HUES48 (cell line): ENCODE measurements around the gene HSDL2.
"Not testable (repeated sequence)": the region's sequence is repeated elsewhere in the genome, so short reads cannot be mapped to it uniquely, and the experiment has no call there.

Source experiments
- H3K27ac ChIP-seq: one replicate; pipeline ENCODE4 v1.7.0; 2013; ENCODE audit warnings: low read depth, low read length, inconsistent platforms
- H3K27me3 ChIP-seq: 2 replicates; pipeline ENCODE4 v1.6.1; 2013; ENCODE audit warnings: mild to moderate bottlenecking, low read length; ENCODE audit not compliant: control insufficient read depth, insufficient read depth
- H3K36me3 ChIP-seq: 2 replicates; pipeline ENCODE4 v1.6.1; 2013; ENCODE audit warnings: low read length; ENCODE audit not compliant: control insufficient read depth, insufficient read depth
- H3K4me1 ChIP-seq: 2 replicates; pipeline ENCODE4 v1.6.1; 2013; ENCODE audit warnings: mild to moderate bottlenecking, low read length; ENCODE audit not compliant: control insufficient read depth, insufficient read depth
- H3K4me3 ChIP-seq: 2 replicates; pipeline ENCODE4 v1.5.1; 2013; ENCODE audit warnings: mild to moderate bottlenecking, low read depth, low read length
- H3K9ac ChIP-seq: 2 replicates; pipeline ENCODE4 v1.6.1; 2013; ENCODE audit warnings: mild to moderate bottlenecking, low read depth, low read length, moderate library complexity
- H3K9me3 ChIP-seq: 2 replicates; pipeline ENCODE4 v1.6.1; 2013; ENCODE audit warnings: low read length; ENCODE audit not compliant: control insufficient read depth, insufficient read depth

HSDL2 gene

DNA sequence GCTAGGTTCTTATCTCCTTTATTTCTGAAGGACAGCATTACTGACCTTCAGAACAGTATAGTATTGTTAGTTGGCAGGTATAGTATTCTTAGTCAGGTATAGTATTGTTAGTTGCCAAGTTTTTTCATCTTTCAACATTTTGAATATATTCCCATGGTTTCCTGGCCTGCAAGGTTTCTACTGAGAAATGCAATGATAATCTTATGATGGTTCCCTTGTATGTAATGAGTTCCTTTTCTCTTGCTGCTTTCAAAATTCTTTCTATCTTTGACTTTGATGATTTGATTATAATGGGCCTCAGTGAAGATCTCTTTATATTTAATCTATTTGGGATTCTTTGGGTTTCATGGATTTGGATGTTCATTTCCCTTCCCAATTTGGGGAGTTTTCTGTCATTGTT lies 12.4 kb upstream of the HSDL2 start:
- Histone ChIP-seq H3K4me3 (no peak overlapping the region), H3K4me1 (no peaks in the 10 kb centered on the region), H3K27ac (no peak overlapping the region), H3K9me3 (peaks cover 4% of the 10 kb centered on the region; the same call in 1 of the 2 replicates), H3K27me3 (no peaks in the 10 kb centered on the region), H3K36me3 (no peaks in the 10 kb centered on the region), H3K9ac (no peak overlapping the region)

DNA sequence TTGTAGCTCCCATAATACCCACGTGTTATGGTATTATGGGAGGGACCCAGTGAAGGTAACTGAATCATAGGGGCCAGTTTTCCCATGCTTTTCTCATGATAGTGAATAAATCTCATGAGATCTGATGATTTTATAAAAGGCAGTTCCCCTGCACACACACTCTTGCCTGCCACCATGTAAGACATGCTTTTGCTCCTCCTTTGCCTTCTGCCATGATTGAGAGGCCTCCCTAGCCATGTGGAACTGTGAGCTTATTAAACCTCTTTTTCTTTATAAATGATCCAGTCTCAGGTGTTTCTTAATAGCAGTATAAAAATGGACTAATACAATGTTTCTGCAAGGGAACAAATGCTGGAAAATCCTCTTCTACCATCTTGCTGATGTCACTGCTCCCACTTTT lies 10.1 kb upstream of the HSDL2 start:
- Histone ChIP-seq H3K36me3 (no peaks in the 10 kb centered on the region), H3K27me3 (no peaks in the 10 kb centered on the region), H3K9ac (no peak overlapping the region)

DNA sequence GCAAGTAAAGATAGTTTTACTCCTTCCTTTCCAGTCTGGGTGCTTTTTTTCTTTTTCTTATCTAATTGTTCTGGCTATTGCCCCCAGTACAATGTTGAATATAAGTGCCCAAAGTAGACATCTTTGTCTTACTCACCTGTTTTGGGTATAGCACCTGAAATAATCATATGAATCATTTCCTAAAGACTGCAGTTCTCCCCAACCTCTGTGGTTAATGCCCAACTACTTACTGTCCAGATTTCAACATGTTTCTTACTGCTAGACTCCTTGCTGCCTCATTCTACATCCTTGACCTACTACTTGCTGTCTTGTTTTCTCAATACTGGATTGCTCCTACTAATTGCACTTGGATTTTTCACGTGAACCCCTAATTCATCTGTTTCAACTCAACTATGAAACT lies 8.8 kb upstream of the HSDL2 start:
- no peak overlapping the region for H3K27ac ChIP-seq
- H3K36me3 ChIP-seq: no peaks in the 10 kb centered on the region
- no peak overlapping the region for H3K9ac ChIP-seq
- H3K27me3 ChIP-seq: no peaks in the 10 kb centered on the region
- no peak overlapping the region for H3K4me3 ChIP-seq
- H3K4me1 ChIP-seq: no peaks in the 10 kb centered on the region
- H3K9me3 ChIP-seq: peaks cover 4% of the 10 kb centered on the region; the same call in 1 of the 2 replicates

More for the DNA sequence above, 10.1 kb upstream of the HSDL2 start:
- H3K4me3 ChIP-seq: no peak overlapping the region
- H3K27ac ChIP-seq: no peak overlapping the region
- no peaks in the 10 kb centered on the region for H3K4me1 ChIP-seq
- H3K9me3 ChIP-seq: peaks cover 4% of the 10 kb centered on the region; the same call in 1 of the 2 replicates

DNA sequence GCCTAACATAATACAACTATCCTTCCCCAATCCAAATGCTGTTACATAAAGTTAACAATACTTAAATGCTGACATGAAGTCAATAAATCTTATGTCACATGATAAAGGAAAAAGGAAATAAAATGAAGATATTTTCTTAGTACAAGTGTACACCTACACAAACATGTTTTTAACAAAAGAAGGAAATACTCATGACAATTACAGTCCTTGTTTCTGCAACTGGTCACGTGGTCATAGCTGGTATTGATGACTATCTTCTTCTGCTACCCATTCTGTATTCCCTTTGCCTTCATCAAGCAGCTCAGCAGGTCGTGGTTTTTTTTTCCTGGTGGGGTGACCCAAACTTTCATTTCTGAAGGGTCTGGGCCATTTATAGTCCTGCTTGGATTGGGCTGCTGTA lies 6.2 kb upstream of the HSDL2 start:
- H3K27ac ChIP-seq, H3K36me3 ChIP-seq, H3K4me3 ChIP-seq, H3K27me3 ChIP-seq, H3K9ac ChIP-seq, H3K9me3 ChIP-seq: not testable (repeated sequence)
- H3K4me1 ChIP-seq: peaks cover 14% of the 10 kb centered on the region

DNA sequence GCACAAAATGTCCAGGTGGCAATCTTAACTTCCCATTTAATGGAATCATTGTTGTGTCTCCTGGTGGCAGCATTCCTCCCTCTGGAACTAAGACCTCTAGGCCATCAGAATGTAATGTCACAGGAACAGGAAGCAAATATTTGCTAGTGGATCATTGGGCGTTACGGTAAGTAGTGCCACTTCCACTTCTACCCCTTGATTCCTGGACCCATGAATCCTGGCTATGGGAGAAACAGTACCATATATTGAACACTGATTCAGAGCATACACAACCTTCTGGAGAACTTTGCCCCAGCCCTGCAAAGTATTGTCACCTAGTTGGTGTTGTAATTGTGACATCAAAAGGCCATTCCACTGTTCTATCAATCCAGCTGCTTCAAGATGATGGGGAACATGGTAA lies 5.7 kb upstream of the HSDL2 start:
- peaks cover 15% of the 10 kb centered on the region for H3K4me1 ChIP-seq
- not testable (repeated sequence) for H3K36me3 ChIP-seq, H3K9me3 ChIP-seq, H3K4me3 ChIP-seq, H3K9ac ChIP-seq, H3K27me3 ChIP-seq, H3K27ac ChIP-seq

DNA sequence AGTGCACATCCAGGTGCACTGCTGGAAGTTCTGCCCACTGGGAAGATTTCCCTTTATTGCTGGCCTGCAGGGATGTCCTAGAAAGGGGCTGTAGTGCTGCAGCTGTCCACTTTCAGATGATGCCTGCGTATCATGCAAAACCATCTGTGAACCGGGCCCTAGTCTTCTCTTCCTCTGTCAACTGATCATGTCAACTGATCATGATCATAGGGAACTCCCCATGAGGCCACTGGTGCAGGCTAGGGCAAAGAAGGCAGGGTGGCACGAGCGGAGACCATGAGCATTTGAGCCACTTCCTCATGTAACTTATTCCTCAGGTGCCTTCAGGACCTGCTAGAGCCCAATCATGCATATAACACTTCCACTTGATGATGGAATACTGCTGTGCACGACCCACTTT lies 4.5 kb upstream of the HSDL2 start:
- Histone ChIP-seq H3K27me3 (no peaks in the 10 kb centered on the region), H3K4me1 (peaks cover 15% of the 10 kb centered on the region), H3K36me3 (no peaks in the 10 kb centered on the region), H3K27ac (no peak overlapping the region), H3K9ac (no peak overlapping the region), H3K9me3 (no peaks in the 10 kb centered on the region), H3K4me3 (no peak overlapping the region)

DNA sequence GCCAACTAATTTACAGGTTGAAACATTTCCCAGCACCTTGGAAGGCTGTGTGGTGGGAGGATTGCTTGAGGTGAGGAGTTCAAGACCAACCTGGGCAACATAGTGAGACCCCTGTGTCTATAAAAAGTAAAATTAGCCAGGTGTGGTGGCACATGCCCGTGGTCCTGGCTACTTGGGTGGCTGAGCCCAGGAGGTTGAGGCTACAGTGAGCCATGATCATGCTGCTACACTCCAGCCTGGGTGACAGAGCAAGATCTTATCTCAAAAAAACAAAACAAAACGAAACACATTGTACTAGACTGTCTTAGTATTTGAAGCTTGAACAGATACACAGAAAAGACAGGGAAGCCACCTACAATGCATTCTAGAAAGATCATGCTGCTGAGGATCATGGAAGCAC lies 2.8 kb upstream of the HSDL2 start:
- no peaks in the 10 kb centered on the region for H3K9me3 ChIP-seq
- no peak overlapping the region for H3K9ac ChIP-seq
- H3K4me3 ChIP-seq: no peak overlapping the region
- H3K27me3 ChIP-seq: no peaks in the 10 kb centered on the region
- no peak overlapping the region for H3K27ac ChIP-seq
- no peaks in the 10 kb centered on the region for H3K36me3 ChIP-seq
- H3K4me1 ChIP-seq: peaks cover 19% of the 10 kb centered on the region

DNA sequence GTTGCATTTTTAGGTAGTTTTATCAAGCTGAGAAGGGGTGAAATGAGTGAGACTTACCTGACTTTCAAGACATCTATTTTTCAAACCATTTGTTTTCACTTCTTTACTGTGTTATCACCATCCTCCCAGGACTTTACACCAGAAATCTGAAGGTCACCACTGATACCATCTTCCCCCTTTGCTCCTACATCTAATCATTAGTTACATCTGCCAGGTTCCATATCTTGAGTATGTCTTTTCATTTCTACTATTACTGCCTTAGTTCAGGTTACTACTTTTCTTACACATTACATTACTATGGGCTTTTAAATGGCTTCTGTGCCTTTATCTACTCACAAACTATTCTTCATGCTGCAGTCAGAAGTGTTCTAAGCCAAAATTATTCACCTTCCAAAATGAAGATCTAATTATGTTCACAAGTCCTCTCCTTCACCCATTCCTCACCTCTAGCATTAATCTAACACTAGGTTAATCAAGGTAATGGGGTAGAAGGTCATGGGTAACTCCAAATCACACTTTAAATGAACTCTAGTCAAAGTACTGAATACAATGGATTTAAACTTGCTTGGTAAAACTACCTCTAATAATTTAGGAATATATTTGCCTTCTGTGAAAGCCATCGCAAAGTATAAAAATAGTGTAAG lies 2.1 kb upstream of the HSDL2 start:
- Histone ChIP-seq H3K27ac (no peak overlapping the region), H3K4me3 (peak overlapping the region; percentile 98), H3K9ac (no peak overlapping the region), H3K4me1 (peaks cover 19% of the 10 kb centered on the region), H3K36me3 (no peaks in the 10 kb centered on the region), H3K27me3 (no peaks in the 10 kb centered on the region), H3K9me3 (no peaks in the 10 kb centered on the region)

DNA sequence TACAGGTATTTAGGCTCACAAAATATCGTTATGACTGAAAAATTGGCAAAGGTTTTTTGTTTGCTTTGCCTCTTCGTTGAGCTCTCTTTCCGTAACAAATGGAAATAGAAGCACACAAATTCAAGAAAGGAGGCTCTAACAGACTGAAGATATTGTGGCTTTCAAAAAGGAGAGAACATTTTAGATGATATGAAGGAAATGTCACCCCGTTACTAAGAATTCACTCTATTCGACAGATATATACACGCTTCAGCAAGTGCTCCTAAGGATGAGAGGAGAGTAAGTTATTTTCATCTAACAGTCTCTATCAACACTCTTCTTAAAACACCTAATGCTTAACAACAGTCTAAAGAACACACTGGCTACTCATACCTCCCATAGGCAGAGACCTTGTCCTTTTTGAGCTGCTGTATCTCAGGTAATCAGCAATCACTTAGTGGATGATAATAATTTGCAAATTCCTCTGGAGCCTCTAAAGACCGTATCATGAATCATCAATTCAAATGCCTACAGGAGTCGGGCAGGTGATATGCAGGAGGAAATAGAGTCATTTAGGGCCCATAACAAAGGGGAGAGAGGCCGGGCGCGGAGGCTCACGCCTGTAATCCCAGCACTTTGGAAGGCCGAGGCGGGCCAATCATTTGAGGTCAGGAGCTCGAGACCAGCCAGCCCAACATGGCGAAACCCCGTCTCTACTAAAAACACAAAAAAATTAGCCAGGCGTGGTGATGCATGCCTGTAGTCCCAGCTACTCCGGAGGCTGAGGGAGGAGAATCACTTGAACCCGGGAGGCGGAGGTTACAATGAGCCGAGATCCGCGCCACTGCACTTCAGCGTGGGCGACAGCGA lies 1.4 kb upstream of the HSDL2 start:
- H3K9me3 ChIP-seq: no peaks in the 10 kb centered on the region
- H3K27ac ChIP-seq: peak overlapping the region; percentile 98
- H3K4me1 ChIP-seq: peaks cover 19% of the 10 kb centered on the region
- peak overlapping the region; percentile 98 for H3K4me3 ChIP-seq
- H3K9ac ChIP-seq: peak overlapping the region; percentile 78
- no peaks in the 10 kb centered on the region for H3K27me3 ChIP-seq
- no peaks in the 10 kb centered on the region for H3K36me3 ChIP-seq

DNA sequence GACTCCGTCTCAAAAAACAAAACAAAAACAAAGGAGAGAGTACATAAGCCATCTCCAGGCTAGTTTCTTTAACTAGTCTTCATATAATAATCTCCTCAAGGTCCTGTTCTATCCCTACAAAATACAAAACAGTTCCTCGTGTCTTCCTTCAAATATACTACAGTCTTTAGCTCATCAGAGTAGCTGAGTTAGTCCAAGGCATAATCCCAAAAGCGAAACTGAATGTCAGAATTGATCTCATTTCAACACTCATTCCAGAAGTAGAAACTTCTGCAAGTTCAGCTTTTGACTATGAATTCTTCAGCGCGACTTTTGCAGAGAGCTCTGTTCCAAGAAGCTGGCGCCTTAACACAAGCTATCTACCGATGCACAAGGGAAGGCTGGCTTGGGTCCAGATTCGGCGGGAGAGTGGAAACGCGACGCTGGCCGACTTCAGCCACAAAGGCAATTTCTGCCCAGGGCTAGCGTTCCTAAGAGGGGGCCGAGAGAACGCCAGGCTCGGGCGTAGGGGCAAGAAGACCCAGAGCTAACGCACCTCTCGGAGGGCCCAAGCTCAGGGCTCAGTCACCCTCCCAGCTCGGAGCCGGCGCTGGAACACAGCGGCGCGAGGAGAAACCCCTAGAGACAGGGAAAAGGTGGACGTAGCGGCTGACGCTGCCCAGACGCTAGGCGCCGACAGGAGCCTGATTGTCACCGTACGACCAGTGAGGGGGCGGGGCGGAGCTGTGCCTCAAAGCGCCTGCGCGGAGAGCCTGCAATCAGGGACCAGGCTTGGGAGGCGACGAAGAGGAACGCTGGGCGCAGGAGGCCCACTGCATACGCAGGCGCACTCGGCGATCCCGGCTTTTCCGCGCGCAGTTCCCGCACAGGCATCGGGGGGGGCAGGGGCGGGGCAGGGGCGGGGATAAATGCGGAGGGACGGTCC lies 469 bp upstream of the HSDL2 start:
- H3K36me3 ChIP-seq: 0 out of 2 replicates have a peak, but pooled peaks cover under 1% of the 10 kb centered on the region
- H3K27me3 ChIP-seq: no peaks in the 10 kb centered on the region
- peak overlapping the region; percentile 78 for H3K9ac ChIP-seq
- H3K9me3 ChIP-seq: no peaks in the 10 kb centered on the region
- peak overlapping the region; percentile 98 for H3K27ac ChIP-seq
- H3K4me3 ChIP-seq: peak overlapping the region; percentile 98
- peaks cover 19% of the 10 kb centered on the region for H3K4me1 ChIP-seq
